HG02623 (cell line): ENCODE measurements around the gene ARHGAP12.
A peak's percentile ranks its signal among the peaks of the same experiment; 100 is the strongest.

Experiments
- ATAC-seq: cut with Tn5 transposase; IDR thresholded peaks from one replicate; pipeline ENCODE4 v1.9.1; 2021; ENCODE audit warnings: moderate library complexity; ENCODE audit not compliant: unreplicated experiment

ARHGAP12 gene

DNA sequence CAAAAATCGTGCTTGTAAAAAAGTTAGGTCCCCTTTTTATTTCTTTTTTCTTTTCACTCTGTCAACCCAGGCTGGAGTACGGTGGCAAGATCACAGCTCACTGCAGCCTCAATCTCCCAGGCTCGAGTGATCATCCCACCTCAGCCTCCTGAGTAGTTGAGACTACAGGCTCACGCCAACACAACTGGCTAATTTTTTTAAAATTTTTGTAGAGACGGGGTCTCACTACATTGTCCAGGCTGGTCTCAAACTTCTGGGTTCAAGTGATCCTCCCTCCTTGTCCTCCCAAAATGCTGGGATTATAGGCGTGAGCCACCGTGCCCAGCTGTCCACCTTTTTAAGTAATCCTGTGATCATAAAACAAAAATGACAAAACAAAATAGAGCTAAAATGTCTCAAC, 19.4 kb upstream of the ARHGAP12 start:
- ATAC-seq = no peak

DNA sequence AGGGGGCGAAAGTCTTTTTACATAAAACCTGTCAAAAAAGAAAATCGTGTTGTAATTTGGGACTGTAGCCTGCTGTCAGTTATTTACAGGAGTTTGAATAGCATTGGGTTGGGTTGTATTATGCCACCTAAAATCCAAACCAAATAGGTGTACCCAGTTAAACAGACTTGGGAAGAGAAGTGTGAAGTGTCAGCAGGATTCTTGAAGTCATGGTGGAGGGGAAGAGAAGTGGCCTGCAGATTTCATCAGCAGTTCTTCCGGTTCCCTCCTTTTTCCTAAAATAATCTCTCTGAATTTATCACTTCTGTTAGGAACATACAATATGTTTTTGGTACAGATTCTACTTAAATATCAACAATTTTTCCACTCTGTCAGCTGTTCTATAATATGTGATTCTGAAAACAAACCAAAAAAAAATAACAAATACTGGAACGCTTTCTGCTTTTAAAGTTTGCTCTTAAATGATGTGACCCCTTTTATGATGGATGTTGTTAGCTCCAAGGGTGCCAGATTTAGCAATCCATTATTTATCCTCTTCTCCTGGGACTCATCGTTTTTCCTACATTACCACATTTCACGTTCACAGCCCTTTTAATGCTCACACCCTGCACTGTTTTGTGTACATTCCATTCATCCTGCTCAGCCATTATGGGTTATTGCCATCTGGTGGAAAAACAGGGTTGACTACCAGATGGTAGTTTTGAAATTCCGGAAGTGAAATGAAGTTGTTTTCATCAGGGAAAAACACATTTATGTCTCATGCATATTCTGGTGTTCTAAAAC, 18.7 kb upstream of the ARHGAP12 start:
- ATAC-seq = no peak

DNA sequence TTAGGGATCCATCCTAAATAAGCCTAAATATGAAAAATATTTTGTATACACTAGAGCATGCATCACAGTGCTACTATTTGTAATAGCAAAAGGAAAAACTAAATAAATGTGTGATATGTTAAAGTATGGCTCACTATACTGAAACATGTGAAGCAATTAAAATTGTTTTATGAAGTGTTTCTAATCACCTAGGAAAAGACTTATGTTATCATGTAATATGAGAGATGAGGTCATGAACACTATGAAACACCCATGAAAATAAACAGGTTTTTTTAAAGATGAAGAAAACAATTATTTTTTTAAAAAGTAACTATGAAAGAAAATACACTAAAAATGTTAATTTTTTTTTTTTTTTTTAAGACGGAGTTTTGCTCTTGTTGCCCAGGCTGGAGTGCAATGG, 16.8 kb upstream of the ARHGAP12 start:
- no peak for ATAC-seq

DNA sequence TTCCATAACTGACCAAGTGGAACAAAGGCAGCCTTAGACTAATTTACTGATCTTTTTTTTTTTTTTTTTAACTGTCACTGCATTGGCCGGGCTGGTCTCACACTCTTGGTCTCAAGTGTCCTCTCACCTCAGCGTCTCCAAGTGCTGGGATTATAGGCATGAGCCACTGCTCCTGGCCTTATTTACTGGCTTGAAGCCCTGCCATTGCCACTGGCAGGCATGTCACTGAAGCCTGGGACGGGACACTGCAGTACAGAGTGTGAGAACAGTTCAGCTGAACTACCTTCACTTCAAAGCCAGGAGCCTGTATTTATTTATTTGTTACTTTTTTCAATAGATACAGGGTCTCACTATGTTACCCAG, 15.4 kb upstream of the ARHGAP12 start:
- no peak for ATAC-seq

DNA sequence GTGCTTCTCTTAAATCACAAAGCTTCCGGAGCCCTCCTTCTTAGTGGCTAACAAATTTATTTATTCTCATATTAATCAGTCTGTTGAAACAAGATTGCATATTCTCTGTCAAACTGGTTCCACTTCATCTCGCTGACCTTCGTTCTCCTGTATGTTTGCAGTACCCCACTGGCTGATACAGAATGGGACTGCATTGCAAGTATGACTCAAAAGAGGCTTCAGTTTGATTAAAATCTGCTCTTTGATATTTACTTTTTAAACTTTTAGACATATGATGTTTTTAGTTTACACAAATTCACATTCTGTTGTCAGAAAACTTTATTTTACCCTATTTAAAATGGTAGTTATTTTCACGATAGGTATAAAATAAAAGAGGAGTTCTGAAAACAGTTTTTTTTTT, 14.3 kb upstream of the ARHGAP12 start:
- no peak for ATAC-seq

DNA sequence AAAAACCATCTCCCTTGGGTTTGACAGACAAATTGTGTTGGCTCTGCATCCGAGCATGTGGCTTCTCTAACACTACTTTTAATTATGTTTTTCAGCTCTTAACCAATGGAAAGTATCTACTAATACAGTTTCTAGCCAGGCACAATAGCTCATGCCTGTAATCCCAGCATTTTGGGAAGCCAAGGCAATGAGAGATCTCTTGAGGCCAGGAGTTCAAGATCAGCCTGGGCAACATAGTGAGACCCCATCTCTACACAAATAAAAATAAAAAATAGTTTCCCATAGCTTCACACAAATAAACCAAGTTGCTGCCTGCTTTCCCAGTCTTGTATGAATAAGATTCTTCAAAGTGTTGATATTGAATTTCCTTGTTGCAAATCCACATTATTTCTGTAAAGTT, 13.8 kb upstream of the ARHGAP12 start:
- ATAC-seq = no peak

DNA sequence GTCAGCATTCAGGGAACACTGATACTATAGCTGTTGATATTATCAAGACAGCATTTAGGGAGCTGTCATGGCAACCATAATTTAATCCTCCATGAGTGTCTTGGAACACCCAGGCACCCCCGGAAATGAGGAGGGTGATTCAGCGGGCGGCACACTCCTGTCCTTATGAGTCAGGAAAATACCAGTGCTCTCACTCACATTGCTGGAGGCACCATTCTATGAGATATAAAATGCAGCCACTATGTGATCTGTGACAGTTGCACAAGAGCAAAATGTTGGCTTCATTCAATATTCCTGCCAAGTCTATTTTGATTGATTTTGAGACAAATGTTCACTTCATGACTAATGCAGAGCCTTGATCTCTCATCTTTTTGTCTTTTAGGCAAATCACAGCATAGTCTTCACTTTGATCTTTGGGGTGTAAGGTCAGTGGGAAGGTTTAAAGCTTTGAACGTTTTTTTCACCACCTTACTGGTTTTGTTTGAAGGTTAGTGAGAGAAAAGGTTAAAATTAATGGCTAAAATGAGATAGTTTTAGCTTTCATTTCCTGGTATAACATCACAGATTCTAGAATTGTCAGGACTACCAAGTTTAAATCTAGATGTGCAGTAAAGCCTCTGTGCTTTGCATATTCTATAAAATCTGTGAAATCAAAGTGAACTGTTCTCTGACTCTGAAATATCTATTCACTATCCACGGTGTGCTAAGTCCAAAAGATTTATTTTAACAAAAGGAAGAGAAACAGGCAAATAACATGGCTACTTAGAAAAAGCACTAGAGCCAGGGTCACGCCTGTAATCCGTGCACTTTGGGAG, 12.4 kb upstream of the ARHGAP12 start:
- ATAC-seq = no peak

DNA sequence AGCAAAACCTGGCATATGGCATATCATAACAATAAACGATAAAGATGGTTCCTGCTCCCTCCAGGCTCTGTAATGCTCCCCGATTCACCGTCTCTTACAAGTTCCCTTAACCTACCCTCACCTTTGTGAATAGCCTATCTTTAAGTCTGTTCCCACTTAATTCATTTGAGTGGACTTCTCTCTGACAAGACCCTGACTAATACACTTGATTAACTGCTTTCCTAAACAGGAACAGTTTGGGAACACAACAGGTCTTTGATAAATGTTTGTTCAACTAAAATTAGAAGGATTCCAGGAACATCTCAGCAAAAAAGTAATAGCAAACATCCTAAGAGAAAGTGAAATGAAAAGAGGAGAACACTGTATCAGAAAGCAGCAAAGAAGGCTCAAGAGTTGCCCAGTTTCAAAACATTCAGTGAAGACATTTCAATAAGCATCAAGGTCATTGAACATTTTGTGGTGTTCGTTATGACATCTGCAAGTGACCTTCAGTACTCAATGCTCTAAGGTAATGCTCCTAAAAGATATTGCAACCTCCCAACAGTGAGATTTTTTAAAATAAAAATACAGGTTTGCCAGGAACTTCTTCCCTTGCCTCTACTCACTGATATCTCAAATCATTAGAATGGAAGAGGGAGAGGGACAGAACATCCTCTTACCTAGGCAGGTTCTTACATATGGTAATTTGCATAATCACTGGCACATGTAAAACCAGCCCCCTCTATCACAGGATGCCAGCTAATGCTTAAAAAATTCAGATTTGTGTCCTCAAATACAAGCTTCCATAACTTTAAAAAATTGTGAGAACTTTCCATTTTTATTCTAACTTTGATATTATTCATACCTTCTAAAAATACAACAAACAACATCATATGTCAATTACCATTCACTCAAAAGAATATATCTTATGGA, 11.4 kb upstream of the ARHGAP12 start:
- ATAC-seq = no peak

DNA sequence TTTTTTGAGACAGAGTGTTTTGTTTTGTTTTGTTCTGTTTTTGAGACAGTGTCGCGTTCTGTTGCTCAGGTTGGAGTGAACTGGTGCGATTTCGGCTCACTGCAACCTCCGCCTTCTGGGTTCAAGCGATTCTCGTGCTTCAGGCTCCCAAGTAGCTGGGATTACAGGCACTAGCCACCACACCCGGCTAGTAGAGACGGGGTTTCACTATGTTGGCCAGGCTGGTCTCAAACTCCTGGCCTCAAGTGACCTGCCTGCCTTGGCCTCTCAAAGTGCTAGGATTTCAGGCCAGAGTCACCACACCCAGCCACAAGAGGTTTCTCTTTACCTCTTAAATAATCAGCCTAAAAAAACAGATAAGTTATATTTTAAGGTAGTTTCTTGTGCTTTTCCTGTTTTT, 8.7 kb upstream of the ARHGAP12 start:
- no peak for ATAC-seq

DNA sequence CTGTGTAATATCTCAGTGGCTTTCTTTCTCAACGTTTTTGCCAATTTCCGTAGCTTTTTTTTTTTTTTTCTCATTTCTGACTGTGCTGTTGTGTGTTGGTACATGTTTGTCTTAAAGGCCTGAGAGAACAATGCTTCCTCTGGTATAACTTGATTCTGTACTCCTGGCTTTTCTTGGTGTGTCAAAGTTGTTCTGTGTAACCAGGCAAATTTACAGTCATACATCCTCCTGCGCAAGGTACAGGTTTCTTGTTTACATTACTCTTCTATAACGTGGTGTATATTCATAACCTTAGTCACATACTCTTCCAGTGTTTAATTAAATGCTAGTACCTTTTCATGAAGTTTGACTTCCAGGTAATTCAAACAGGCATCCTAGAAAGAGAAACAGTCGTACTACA, 8.3 kb upstream of the ARHGAP12 start:
- no peak for ATAC-seq

DNA sequence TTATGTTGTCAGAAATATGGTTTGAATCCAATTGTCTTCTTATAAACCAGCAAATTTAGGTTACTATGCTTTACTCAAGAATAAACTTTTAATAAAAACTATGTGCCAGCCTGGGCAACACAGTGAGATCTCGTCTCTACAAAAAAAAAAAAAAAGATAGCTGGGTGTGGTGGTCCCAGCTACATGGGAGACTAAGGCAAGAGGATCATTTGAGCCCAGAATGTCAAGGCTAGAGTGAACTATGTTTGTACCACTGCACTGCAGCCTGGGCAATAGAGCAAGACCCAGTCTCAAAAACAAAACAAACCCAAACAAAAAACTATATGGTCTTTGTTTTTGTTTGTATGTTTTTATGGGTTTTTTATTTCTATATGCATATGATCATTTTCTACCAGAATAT, 7.5 kb upstream of the ARHGAP12 start:
- no peak for ATAC-seq

DNA sequence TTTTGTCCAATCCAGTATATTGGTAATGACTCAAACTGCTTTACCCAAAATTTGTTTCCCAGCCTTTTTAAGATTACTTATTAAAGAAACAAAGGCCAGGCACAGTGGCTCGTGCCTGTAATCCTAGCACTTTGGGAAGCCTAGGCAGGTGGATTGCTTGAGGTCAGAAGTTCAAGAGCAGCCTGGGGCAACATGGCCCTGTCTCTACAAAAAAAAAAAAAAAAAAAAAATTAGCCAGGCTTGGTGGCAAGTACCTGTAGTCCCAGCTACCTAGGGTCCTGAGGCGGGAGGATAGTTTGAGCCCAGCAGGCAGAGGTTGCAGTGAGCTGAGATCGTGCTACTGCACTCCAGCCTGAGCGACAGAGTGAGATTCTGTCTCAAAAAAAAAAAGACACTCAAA, 7.0 kb upstream of the ARHGAP12 start:
- ATAC-seq = no peak

DNA sequence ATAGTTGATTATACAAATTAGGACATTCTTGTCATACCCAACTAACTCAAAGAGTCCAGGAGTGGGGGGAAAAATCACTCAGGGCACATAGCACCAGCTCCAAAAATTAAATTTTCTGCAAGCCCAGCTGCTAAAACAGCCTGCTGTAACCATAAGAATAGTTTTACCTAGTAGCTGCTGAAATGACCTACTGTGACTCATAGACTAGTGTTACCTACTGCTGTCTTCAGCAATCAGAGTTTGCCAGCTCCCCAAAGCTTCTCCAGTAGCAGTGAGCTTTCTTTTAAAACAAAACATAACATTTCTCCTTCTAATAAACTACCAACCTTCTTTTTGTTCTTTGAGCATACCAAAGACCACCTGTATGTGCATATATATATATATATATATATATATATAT, 4.2 kb upstream of the ARHGAP12 start:
- no peak for ATAC-seq

DNA sequence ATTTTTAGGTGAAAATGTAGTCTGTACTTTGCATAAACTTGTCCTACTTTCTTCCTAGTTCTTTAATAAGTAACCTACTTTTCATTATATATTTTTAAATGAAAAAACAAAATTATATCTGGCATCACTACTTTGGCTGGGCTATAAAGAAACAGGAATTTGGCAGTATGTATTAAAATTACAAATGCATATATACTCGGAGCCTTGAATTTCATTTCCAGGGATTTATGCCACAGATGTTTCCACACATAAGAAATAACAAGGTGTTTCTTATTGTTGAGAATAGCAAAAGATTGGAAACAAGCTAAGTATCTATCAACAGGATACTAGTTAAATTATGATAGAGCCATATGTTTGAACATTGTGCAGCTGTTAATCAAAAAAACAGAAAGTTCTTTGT, 2.2 kb upstream of the ARHGAP12 start:
- ATAC-seq = no peak

DNA sequence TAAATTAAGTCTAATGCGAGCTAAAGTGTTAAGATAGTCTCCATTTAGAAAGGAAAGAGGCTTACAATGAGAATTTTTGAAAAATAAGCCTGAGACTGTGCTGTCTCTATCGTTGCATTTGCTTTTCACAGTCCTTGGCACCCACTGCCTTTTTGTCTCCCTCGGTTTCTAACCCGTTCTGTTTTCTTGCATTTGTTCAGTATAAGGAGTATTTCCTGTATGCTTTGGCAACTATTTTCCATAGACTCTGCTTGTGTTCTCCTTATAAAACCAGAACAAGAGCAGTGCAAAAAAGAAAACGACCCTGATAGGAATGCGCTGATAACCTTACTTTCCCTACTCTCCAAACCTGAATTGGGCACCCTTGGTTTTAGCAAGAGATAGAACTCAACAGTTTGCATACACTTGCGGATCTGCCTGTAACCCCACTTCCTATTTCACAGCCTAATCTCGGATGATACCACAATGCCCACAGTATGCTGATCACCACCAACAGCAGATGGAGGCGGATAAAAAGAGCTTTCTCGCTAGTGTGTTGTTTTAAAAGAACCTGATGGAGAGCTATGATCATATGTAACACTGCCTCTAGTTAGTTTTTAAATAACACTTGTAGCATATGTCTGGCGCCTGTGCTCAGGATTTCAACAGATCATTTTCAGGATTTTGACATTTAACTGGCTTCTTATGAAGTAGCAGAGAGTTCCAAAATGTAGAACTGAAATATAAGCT, 1.6 kb upstream of the ARHGAP12 start:
- no peak for ATAC-seq

DNA sequence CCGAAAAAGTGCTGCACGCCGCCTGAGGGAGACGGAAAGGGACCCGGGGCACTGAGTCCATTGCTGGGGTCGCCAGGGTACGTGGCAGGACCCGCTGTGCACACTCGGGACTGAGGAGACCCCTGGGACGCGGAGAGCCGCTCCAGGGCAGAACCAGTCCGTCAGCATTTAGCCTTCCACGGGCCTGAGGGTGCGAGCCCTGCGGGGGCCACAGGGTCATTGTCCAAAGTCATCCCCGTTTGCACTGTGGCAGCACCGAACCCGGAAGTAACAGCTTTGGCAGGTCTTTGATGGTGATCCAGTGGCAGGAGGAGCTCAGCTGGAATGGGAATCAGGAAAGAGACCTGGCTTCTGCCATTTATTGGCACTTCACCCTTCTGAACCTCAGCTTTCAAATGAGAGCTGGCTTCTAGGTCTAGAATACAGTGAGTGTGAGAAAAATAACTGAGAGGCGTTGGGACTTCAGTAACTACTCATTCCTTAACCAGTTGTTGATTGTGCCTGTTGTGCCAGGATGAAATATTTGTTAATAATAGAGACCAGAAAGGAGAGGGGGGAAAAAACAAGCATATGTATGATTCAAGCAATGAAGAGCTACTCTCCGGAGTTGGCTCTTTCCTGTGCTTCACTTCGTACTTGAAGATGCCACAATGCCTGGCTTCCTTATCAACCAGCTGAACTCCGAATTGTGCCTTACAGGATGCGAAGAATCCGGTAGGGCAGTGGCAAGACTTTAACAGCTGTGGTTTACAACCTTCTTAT, 811 bp upstream of the ARHGAP12 start:
- peak; percentile 11 for ATAC-seq

DNA sequence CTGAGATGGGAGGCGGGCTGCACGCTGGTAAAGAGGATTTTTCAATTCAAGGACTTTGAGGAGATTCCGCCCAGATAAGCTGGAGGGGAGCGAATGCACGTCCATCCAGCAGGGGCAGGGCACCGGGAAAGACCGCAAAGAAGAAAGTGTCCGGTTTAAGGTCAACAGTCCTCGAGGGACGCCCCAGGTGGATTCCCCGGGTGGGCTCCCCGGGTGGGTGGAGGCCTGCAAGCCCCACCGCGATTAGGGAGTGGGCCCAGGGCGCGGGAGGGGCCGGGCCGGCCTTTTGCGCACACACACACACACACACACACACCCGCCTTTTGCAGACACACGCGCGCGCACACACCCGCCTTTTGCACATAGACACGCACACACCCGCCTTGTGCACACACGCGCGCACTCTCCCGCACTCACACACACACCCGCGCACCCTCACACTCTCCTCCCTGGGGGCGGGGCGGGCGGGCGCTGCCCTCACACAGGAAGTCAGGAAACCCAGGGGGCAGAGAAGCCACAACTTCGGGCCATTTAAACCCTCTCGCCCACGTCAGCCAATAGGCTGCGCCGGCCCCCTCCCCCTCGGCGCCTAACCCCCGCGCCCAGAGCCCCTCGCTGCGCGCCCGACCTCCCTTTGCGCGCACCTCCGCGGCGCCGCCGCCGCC, 615 bp downstream of the ARHGAP12 start:
- peak; percentile 29 for ATAC-seq

DNA sequence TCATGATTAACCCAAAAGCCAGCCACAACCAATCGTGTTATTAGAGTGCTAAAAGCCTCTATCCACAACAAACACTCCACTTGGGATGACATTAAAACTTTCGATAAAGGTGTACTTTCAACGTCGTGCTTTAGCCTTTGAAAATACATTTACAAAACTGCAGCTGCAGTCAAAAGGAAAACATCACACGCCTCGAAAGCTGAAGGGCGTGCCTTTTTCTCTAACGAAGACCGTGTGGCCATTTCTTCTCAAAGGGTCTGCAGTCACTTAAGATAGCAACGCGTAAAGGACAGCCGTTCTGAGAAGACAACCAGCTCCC, 1.1 kb downstream of the ARHGAP12 start:
- ATAC-seq = no peak

DNA sequence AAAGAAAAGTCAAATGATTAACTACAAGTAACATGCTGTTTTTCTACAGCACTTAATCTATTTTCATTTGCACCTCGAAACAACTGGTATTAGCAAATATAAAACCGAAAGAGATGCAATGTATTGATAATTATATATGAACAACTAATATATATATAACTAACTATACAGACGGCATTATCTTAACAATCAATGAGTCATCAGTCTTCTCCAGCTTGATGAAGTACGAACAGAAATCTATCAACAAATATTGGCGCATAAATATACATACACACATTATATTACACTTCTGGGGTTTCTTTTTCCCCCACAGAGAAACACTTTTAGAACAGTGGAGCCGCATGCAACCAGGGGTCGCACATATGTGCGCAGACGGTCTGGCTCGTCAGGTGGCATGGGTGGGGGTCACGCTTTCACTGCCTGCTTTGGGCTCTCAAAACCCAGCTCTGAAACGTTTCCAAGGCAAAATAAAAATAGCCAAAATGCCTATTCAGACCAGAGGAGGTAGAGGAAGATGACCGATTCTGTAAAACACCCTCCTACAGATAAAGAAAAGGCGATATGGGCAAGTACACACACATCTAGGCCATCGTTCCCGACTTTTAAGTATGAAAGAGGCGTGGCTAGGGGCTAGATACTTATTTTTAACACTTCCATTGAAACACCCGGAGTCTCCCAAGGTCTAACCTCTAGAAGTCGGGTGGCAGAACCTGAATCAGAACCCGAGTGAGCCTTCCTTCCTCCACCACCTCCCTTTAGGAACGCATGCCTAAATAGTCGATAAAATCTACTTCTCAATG, 1.7 kb downstream of the ARHGAP12 start:
- no peak for ATAC-seq
